ENCODE data around the gene CFTR. TPM values are rescaled to one million over a fixed set of nuclear protein-coding genes. Genes with fewer than 3 reads are reported as not detected.

CFTR gene
- polyA plus RNA-seq (2013, experiment 1 of 2): 0.07 TPM
- 0.10 TPM for polyA plus RNA-seq (2013, experiment 2 of 2)

DNA sequence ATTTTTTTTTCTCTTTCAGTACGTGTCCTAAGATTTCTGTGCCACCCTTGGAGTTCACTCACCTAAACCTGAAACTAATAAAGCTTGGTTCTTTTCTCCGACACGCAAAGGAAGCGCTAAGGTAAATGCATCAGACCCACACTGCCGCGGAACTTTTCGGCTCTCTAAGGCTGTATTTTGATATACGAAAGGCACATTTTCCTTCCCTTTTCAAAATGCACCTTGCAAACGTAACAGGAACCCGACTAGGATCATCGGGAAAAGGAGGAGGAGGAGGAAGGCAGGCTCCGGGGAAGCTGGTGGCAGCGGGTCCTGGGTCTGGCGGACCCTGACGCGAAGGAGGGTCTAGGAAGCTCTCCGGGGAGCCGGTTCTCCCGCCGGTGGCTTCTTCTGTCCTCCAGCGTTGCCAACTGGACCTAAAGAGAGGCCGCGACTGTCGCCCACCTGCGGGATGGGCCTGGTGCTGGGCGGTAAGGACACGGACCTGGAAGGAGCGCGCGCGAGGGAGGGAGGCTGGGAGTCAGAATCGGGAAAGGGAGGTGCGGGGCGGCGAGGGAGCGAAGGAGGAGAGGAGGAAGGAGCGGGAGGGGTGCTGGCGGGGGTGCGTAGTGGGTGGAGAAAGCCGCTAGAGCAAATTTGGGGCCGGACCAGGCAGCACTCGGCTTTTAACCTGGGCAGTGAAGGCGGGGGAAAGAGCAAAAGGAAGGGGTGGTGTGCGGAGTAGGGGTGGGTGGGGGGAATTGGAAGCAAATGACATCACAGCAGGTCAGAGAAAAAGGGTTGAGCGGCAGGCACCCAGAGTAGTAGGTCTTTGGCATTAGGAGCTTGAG lies at the start of gene CFTR:
Gene CFTR (plus strand): TSS at position 801 of the 830 bp plus-strand sequence. CDS start 70 bp downstream, outside the sequence.
- Histone ChIP-seq H3K27ac (ENCODE audit: low read depth, low read length) (no peak within 1 kb of the TSS), H2AK5ac (ENCODE audit: low read length) (no peak within 1 kb of the TSS), H3K79me1 (ENCODE audit: low read length) (no peaks in the 10 kb centered on the region), H3K9ac (ENCODE audit: low read length) (peak within 1 kb of the TSS; percentile 32), H3K27me3 (ENCODE audit: insufficient read depth, low read length, poor library complexity) (no peaks in the 10 kb centered on the region), H4K8ac (ENCODE audit: low read depth, low read length) (no peak within 1 kb of the TSS), H3K4me3 (ENCODE audit: low read length) (peak within 1 kb of the TSS; percentile 6), H3K56ac (ENCODE audit: low read length) (peak within 1 kb of the TSS; percentile 49), H3K4me1 (ENCODE audit: control insufficient read depth, low read depth, low read length) (no peaks in the 10 kb centered on the region), H3K36me3 (ENCODE audit: control insufficient read depth, insufficient read depth, low read length) (no peaks in the 10 kb centered on the region), H2BK15ac (replicated peaks; ENCODE audit: low read depth) (no peak within 1 kb of the TSS), H3K4me2 (ENCODE audit: low read length) (peak within 1 kb of the TSS; percentile 66), H4K5ac (ENCODE audit: low read length) (no peak within 1 kb of the TSS), H2BK5ac (ENCODE audit: low read length) (no peak within 1 kb of the TSS), H2BK120ac (ENCODE audit: low read depth, low read length) (no peak within 1 kb of the TSS), H3K18ac (ENCODE audit: low read length) (no peak within 1 kb of the TSS), H3K79me2 (ENCODE audit: control insufficient read depth, insufficient read depth, low read length) (no peaks in the 10 kb centered on the region), H3K23ac (ENCODE audit: low read length) (no peak within 1 kb of the TSS), H3K4ac (ENCODE audit: low read depth, low read length) (no peak within 1 kb of the TSS)
- peak; percentile 27 for DNase-seq
- no CpG with 5 or more reads among the region's 45 CpGs for WGBS (ENCODE audit: extremely low coverage, insufficient coverage, low lambda C conversion rate)

DNA sequence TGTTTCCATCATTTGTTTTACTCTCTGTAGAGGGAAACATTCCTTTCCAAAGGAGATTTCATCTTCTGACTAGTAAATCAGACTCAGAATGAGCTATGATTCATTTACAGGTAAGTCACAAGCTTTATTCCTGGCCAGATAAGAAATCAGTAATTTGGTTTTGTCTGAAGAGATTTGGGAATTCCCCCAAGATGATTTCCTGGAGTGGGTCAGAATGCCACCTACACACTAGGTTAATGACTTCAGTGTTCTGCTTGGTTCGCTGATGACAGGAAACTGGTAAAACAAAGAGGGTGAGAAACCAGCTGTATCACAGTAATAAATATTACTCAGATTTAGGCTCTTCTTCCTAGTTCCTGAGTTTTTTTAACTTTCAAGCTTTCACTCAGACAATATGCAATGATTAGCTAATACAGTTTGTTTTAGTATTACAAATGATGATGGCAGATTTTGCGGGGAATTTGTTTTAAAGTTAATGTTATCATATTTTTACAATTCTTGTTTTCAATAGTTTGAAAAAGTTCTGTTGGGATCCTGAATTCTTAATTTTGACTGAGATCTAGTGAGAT lies 44.3 kb upstream of the CFTR start:
- Histone ChIP-seq H3K18ac (ENCODE audit: low read length) (no peak overlapping the region), H2BK120ac (ENCODE audit: low read depth, low read length) (no peak overlapping the region), H3K4me1 (ENCODE audit: control insufficient read depth, low read depth, low read length) (no peaks in the 10 kb centered on the region), H2AK5ac (ENCODE audit: low read length) (no peak overlapping the region), H2BK5ac (ENCODE audit: low read length) (no peak overlapping the region), H4K5ac (ENCODE audit: low read length) (no peak overlapping the region), H3K79me2 (ENCODE audit: control insufficient read depth, insufficient read depth, low read length) (no peaks in the 10 kb centered on the region), H3K4me2 (ENCODE audit: low read length) (no peak overlapping the region), H3K27ac (ENCODE audit: low read depth, low read length) (no peak overlapping the region), H3K4ac (ENCODE audit: low read depth, low read length) (no peak overlapping the region), H3K79me1 (ENCODE audit: low read length) (no peaks in the 10 kb centered on the region), H3K23ac (ENCODE audit: low read length) (no peak overlapping the region), H3K27me3 (ENCODE audit: insufficient read depth, low read length, poor library complexity) (no peaks in the 10 kb centered on the region), H3K56ac (ENCODE audit: low read length) (no peak overlapping the region), H3K4me3 (ENCODE audit: low read length) (no peak overlapping the region), H2BK15ac (replicated peaks; ENCODE audit: low read depth) (no peak overlapping the region), H3K36me3 (ENCODE audit: control insufficient read depth, insufficient read depth, low read length) (no peaks in the 10 kb centered on the region), H4K8ac (ENCODE audit: low read depth, low read length) (no peak overlapping the region), H3K9ac (ENCODE audit: low read length) (no peak overlapping the region)
- DNase-seq: no peak
- 100% methylated on average over 1 of the region's 2 CpGs for WGBS (ENCODE audit: extremely low coverage, insufficient coverage, low lambda C conversion rate)

DNA sequence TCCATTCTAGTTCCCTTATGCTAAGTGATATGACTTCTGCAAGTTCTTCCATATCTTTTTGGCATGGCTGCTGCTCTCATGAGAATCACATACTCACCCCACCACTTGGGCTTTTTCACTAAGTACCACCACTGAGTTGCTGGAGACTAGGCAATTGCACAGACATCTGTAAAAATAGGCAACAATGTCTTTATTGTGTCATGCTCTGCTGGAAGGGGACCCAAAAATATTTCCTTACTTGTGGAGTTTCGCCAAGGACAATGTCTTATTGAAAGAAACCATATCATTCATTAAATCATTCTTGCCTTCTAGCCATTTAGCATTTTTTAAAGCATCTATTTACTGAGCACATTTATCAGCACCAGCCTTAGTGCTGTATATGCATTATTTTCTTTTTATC lies 35.2 kb upstream of the CFTR start:
- no peak overlapping the region for H3K18ac ChIP-seq (ENCODE audit: low read length)
- H4K8ac ChIP-seq (ENCODE audit: low read depth, low read length): no peak overlapping the region
- no peak overlapping the region for H3K4ac ChIP-seq (ENCODE audit: low read depth, low read length)
- no peak overlapping the region for H3K4me3 ChIP-seq (ENCODE audit: low read length)
- no CpG with 5 or more reads among the region's 1 CpG for WGBS (ENCODE audit: extremely low coverage, insufficient coverage, low lambda C conversion rate)
- no peaks in the 10 kb centered on the region for H3K27me3 ChIP-seq (ENCODE audit: insufficient read depth, low read length, poor library complexity)
- H3K79me2 ChIP-seq (ENCODE audit: control insufficient read depth, insufficient read depth, low read length): no peaks in the 10 kb centered on the region
- DNase-seq: no peak
- no peak overlapping the region for H2BK15ac ChIP-seq (replicated peaks; ENCODE audit: low read depth)
- H2BK5ac ChIP-seq (ENCODE audit: low read length): no peak overlapping the region
- no peaks in the 10 kb centered on the region for H3K4me1 ChIP-seq (ENCODE audit: control insufficient read depth, low read depth, low read length)
- H3K27ac ChIP-seq (ENCODE audit: low read depth, low read length): no peak overlapping the region
- H2BK120ac ChIP-seq (ENCODE audit: low read depth, low read length): no peak overlapping the region
- no peak overlapping the region for H3K9ac ChIP-seq (ENCODE audit: low read length)
- H3K4me2 ChIP-seq (ENCODE audit: low read length): no peak overlapping the region
- H2AK5ac ChIP-seq (ENCODE audit: low read length): no peak overlapping the region
- H3K23ac ChIP-seq (ENCODE audit: low read length): no peak overlapping the region
- H3K79me1 ChIP-seq (ENCODE audit: low read length): no peaks in the 10 kb centered on the region
- no peak overlapping the region for H3K56ac ChIP-seq (ENCODE audit: low read length)
- no peak overlapping the region for H4K5ac ChIP-seq (ENCODE audit: low read length)
- no peaks in the 10 kb centered on the region for H3K36me3 ChIP-seq (ENCODE audit: control insufficient read depth, insufficient read depth, low read length)

DNA sequence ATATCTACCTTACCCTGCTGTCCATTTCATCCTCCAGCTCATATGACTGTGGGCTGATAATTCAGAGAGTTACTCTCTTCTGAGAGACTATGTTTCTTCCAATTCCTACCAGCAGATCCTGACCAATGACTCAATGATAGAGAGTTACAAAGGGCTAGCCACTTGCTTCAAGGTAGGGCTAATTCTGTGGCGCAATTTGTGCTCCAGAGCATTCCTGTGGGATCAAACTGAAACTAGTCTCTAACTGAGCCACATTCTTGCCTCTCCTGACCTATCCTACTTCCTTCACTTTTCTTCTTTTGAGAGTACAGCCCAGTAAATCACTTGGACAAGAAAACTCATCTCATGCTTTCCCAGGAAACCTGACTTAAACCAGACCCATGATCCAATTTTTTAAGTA lies 34.6 kb upstream of the CFTR start:
- DNase-seq: peak; percentile 3
- no peak overlapping the region for H4K8ac ChIP-seq (ENCODE audit: low read depth, low read length)

DNA sequence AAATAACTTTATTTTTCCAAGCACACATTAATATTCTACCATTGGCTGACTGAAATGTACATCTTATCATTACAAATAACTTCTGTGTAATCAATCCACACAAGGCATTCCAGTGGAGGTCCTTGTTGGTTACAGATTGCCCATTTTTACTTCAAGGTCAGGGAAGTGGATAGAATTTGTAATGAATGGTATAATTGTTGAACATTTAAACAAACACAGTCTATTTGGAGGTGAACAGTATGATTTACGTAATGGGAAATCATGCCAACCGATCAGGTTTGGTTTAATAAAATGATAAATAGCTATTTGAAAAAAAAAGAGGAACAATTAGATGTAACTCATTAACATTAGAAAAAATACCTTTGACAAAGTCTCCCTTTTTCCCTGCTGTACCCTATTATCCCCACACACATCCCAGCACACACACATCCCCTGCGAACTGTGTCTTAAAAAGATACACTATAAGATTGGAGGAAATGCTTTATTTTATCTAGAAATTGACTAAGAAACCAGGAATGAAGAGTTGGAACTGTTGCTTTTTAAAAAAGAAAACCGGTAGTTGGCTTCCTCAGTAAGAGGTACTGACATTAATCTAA lies 33.5 kb upstream of the CFTR start:
- Histone ChIP-seq H3K27ac (ENCODE audit: low read depth, low read length) (no peak overlapping the region), H4K5ac (ENCODE audit: low read length) (no peak overlapping the region), H3K4me2 (ENCODE audit: low read length) (no peak overlapping the region), H2BK5ac (ENCODE audit: low read length) (no peak overlapping the region), H3K36me3 (ENCODE audit: control insufficient read depth, insufficient read depth, low read length) (no peaks in the 10 kb centered on the region), H3K79me2 (ENCODE audit: control insufficient read depth, insufficient read depth, low read length) (no peaks in the 10 kb centered on the region), H3K9ac (ENCODE audit: low read length) (no peak overlapping the region), H2BK15ac (replicated peaks; ENCODE audit: low read depth) (no peak overlapping the region), H3K27me3 (ENCODE audit: insufficient read depth, low read length, poor library complexity) (no peaks in the 10 kb centered on the region), H3K23ac (ENCODE audit: low read length) (no peak overlapping the region), H2AK5ac (ENCODE audit: low read length) (no peak overlapping the region), H3K18ac (ENCODE audit: low read length) (no peak overlapping the region), H3K4me1 (ENCODE audit: control insufficient read depth, low read depth, low read length) (no peaks in the 10 kb centered on the region), H3K79me1 (ENCODE audit: low read length) (no peaks in the 10 kb centered on the region), H3K56ac (ENCODE audit: low read length) (no peak overlapping the region), H3K4me3 (ENCODE audit: low read length) (no peak overlapping the region), H4K8ac (ENCODE audit: low read depth, low read length) (no peak overlapping the region), H2BK120ac (ENCODE audit: low read depth, low read length) (no peak overlapping the region), H3K4ac (ENCODE audit: low read depth, low read length) (no peak overlapping the region)
- WGBS (ENCODE audit: extremely low coverage, insufficient coverage, low lambda C conversion rate): no CpG with 5 or more reads among the region's 4 CpGs
- DNase-seq: no peak

More for the DNA sequence above, 34.6 kb upstream of the CFTR start:
- Histone ChIP-seq H3K4me2 (ENCODE audit: low read length) (no peak overlapping the region), H3K36me3 (ENCODE audit: control insufficient read depth, insufficient read depth, low read length) (no peaks in the 10 kb centered on the region), H2BK120ac (ENCODE audit: low read depth, low read length) (no peak overlapping the region), H3K27ac (ENCODE audit: low read depth, low read length) (no peak overlapping the region), H3K56ac (ENCODE audit: low read length) (no peak overlapping the region), H2BK5ac (ENCODE audit: low read length) (no peak overlapping the region), H2BK15ac (replicated peaks; ENCODE audit: low read depth) (no peak overlapping the region), H3K79me1 (ENCODE audit: low read length) (no peaks in the 10 kb centered on the region), H3K4me3 (ENCODE audit: low read length) (no peak overlapping the region), H4K5ac (ENCODE audit: low read length) (no peak overlapping the region), H3K23ac (ENCODE audit: low read length) (no peak overlapping the region), H2AK5ac (ENCODE audit: low read length) (no peak overlapping the region), H3K79me2 (ENCODE audit: control insufficient read depth, insufficient read depth, low read length) (no peaks in the 10 kb centered on the region), H3K18ac (ENCODE audit: low read length) (no peak overlapping the region), H3K9ac (ENCODE audit: low read length) (no peak overlapping the region), H3K4me1 (ENCODE audit: control insufficient read depth, low read depth, low read length) (no peaks in the 10 kb centered on the region), H3K4ac (ENCODE audit: low read depth, low read length) (no peak overlapping the region), H3K27me3 (ENCODE audit: insufficient read depth, low read length, poor library complexity) (no peaks in the 10 kb centered on the region)
- WGBS (ENCODE audit: extremely low coverage, insufficient coverage, low lambda C conversion rate): no CpG with 5 or more reads among the region's 1 CpG
